Gastroesophageal sphincter (tissue), 4 donors: Measurements from ENCODE around the gene EML4. TPM values are rescaled to one million over a fixed set of nuclear protein-coding genes. Genes with fewer than 3 reads are reported as not detected.

ENCODE experiments used
- ATAC-seq: fragments of 150-250 bp; one replicate; pipeline ENCODE4 v1.9.1; 2016; ENCODE audit warnings: mild to moderate bottlenecking, moderate library complexity
- H3K27ac ChIP-seq, 4 donors: fragments of 200-600 bp; sonication (generic) in 3 of 4; 1 replicate in 3 of 4; 2 replicates in 1 of 4; pipeline ENCODE4 v1.5.1; 2016 to 2019
- H3K27me3 ChIP-seq: fragments of 200-600 bp; sonication (generic); one replicate; pipeline ENCODE4 v1.5.1; 2019
- H3K36me3 ChIP-seq, 2 donors: fragments of 200-600 bp; sonication (generic); one replicate each; pipeline ENCODE4 v1.5.1; 2019; ENCODE audit warnings: control low read depth in 1 of 2
- H3K4me1 ChIP-seq, 3 donors: fragments of 200-600 bp; sonication (generic); 1 replicate in 2 of 3; 2 replicates in 1 of 3; pipeline ENCODE4 v1.5.1; 2016 to 2019; ENCODE audit warnings: control low read depth in 2 of 3
- H3K4me3 ChIP-seq, 2 donors: fragments of 200-600 bp; sonication (generic); one replicate each; pipeline ENCODE4 v1.5.1; 2019; ENCODE audit warnings: mild to moderate bottlenecking in 1 of 2, moderate library complexity in 1 of 2
- H3K9me3 ChIP-seq, 3 donors: fragments of 200-600 bp; sonication (generic); one replicate each; pipeline ENCODE4 v1.5.1; 2017 to 2019; ENCODE audit warnings: control low read depth in 2 of 3
- CTCF ChIP-seq, 4 experiments: fragments of 200-600 bp in 2 of 4; fragments of 450-650 bp in 2 of 4; sonication (generic) in 1 of 4; IDR thresholded peaks; one replicate each; pipeline ENCODE4 v1.5.1; 2017 to 2019; ENCODE audit warnings: antibody characterized with exemption in 4 of 4, mild to moderate bottlenecking in 2 of 4, moderate library complexity in 2 of 4
- EP300 ChIP-seq: sonication (generic); formaldehyde crosslinking; IDR thresholded peaks from one replicate; pipeline ENCODE4 v1.6.1; 2017; ENCODE audit warnings: antibody characterized with exemption, mild to moderate bottlenecking
- POLR2A ChIP-seq, 2 donors: fragments of 450-650 bp; IDR thresholded peaks; one replicate each; pipeline ENCODE4 v1.6.1; 2017; ENCODE audit warnings: antibody characterized with exemption in 2 of 2, mild to moderate bottlenecking in 2 of 2, moderate library complexity in 1 of 2
- POLR2AphosphoS5 ChIP-seq: sonication (generic); formaldehyde crosslinking; IDR thresholded peaks from one replicate; pipeline ENCODE4 v1.6.1; 2017; ENCODE audit warnings: antibody characterized with exemption
- WGBS, 2 donors: methylation state at CpG; one replicate each; pipeline ENCODE4 v1.1.5; 2018; ENCODE audit warnings: low coverage in 1 of 2; 5-methylcytosine and 5-hydroxymethylcytosine counted together
- total RNA-seq, 4 donors: library from RNA; depleted of rRNA; stranded (reverse); fragments of >200 nt; gene quantifications; one replicate each; pipeline ENCODE4 v1.1.0, GENCODE V29; 2016

Gene EML4
- total RNA-seq, 4 donors from 2014 or later = 18.5 to 31.4 (median 23.7) TPM

GRCh38 chr2:42184346-42184745, 15.2 kb downstream of the EML4 start:
- Histone ChIP-seq H3K4me1 (peaks cover 0 to 30% (median 2%) of the 10 kb centered on the region in 3 donors), H3K27ac (no peak overlapping the region), H3K9me3 (no peaks in the 10 kb centered on the region), H3K27me3 (no peaks in the 10 kb centered on the region), H3K36me3 (no peaks in the 10 kb centered on the region), H3K4me3 (no peak overlapping the region)
- 94 to 97% methylated on average over 2 of the region's 3 CpGs for WGBS, 2 donors
- no peak for ATAC-seq
- TF ChIP-seq CTCF (IDR thresholded peaks at IDR 0.05) (no peak), EP300 (no peak), POLR2AphosphoS5 (no peak), POLR2A (IDR thresholded peaks at IDR 0.05) (no peak)

GRCh38 chr2:42185220-42185921, 16.2 kb downstream of the EML4 start:
- ATAC-seq = no peak
- H3K4me3 ChIP-seq = no peak overlapping the region
- 36 to 54% methylated on average over 5 of the region's 5 CpGs for WGBS, 2 donors
- H3K27ac ChIP-seq = no peak overlapping the region
- TF ChIP-seq POLR2AphosphoS5 (no peak), POLR2A (IDR thresholded peaks at IDR 0.05) (no peak), CTCF (IDR thresholded peaks at IDR 0.05) (no peak), EP300 (no peak)
- peaks cover 0 to 30% (median 2%) of the 10 kb centered on the region in 3 donors for H3K4me1 ChIP-seq
- H3K27me3 ChIP-seq = no peaks in the 10 kb centered on the region
- no peaks in the 10 kb centered on the region for H3K36me3 ChIP-seq
- H3K9me3 ChIP-seq = no peaks in the 10 kb centered on the region

- 50 to 60% methylated on average over 1 of the region's 1 CpG for WGBS, 2 donors
- Histone ChIP-seq H3K27ac (no peak overlapping the region), H3K27me3 (no peaks in the 10 kb centered on the region), H3K4me1 (peaks cover 0 to 30% (median 2%) of the 10 kb centered on the region in 3 donors), H3K36me3 (no peaks in the 10 kb centered on the region), H3K9me3 (no peaks in the 10 kb centered on the region), H3K4me3 (no peak overlapping the region)
- no peak for ATAC-seq
- TF ChIP-seq POLR2A (IDR thresholded peaks at IDR 0.05) = no peak
- no peak for TF ChIP-seq CTCF (IDR thresholded peaks at IDR 0.05)
- TF ChIP-seq POLR2AphosphoS5 = no peak
- no peak for TF ChIP-seq EP300
These were observed 17.2 kb downstream of the EML4 start for GRCh38 chr2:42186366-42186765.

GRCh38 chr2:42186945-42187632, 17.9 kb downstream of the EML4 start:
- ATAC-seq = no peak
- Histone ChIP-seq H3K9me3 (no peaks in the 10 kb centered on the region), H3K4me1 (peaks cover 0 to 30% (median 2%) of the 10 kb centered on the region in 3 donors), H3K27me3 (no peaks in the 10 kb centered on the region), H3K4me3 (no peak overlapping the region), H3K27ac (no peak overlapping the region), H3K36me3 (no peaks in the 10 kb centered on the region)
- 91 to 95% methylated on average over 7 to 8 of the region's 8 CpGs for WGBS, 2 donors
- TF ChIP-seq CTCF (IDR thresholded peaks at IDR 0.05) = no peak
- no peak for TF ChIP-seq POLR2A (IDR thresholded peaks at IDR 0.05)
- TF ChIP-seq EP300 = no peak
- no peak for TF ChIP-seq POLR2AphosphoS5

- ATAC-seq = no peak
- H3K4me1 ChIP-seq = peaks cover 0 to 32% (median 2%) of the 10 kb centered on the region in 3 donors
- H3K27me3 ChIP-seq = no peaks in the 10 kb centered on the region
- H3K9me3 ChIP-seq = no peaks in the 10 kb centered on the region
- TF ChIP-seq EP300 = no peak
- H3K27ac ChIP-seq = no peak overlapping the region
- no peaks in the 10 kb centered on the region for H3K36me3 ChIP-seq
- 88 to 96% methylated on average over 3 of the region's 3 CpGs for WGBS, 2 donors
- no peak overlapping the region for H3K4me3 ChIP-seq
These were observed 18.7 kb downstream of the EML4 start for GRCh38 chr2:42187886-42188285.
